SK-N-SH (cell line): Measurements from ENCODE around the gene AP2A2. TPM values are rescaled to one million over a fixed set of nuclear protein-coding genes. Genes with fewer than 3 reads are reported as not detected.
"Not testable (repeated sequence)": the region's sequence is repeated elsewhere in the genome, so short reads cannot be mapped to it uniquely, and the experiment has no call there.

ENCODE experiments used
- CTCF ChIA-PET: fragments of 300-600, 350-600 bp; formaldehyde crosslinking; extraction: SDS; loops from one replicate; lab custom pipeline; 2021; lab: Yijun Ruan, JAX
- POLR2A ChIA-PET: fragments of 350-600 bp; sonication (Branson Sonifier 250); formaldehyde crosslinking; extraction: SDS; loops from one replicate; lab custom pipeline; 2020; ENCODE audit warnings: antibody characterized with exemption, inconsistent platforms; lab: Yijun Ruan, JAX
- DNase-seq: peaks from one replicate; pipeline ENCODE4 v3.0.0; 2012
- H2AFZ ChIP-seq: fragments of 200-600 bp; sonication (generic); 2 replicates; pipeline ENCODE4 v1.8.1; 2016; ENCODE audit warnings: antibody characterized with exemption, mild to moderate bottlenecking, low read depth
- H3F3A ChIP-seq: fragments of 200-600 bp; sonication (generic); replicated peaks from 2 replicates; pipeline ENCODE3; 2016; ENCODE audit warnings: antibody characterized with exemption, mild to moderate bottlenecking; ENCODE audit not compliant: insufficient read depth
- H3K27ac ChIP-seq, 2 experiments: fragments of 200-500 bp in 1 of 2; fragments of 200-600 bp in 1 of 2; sonication (Bioruptor generic) in 1 of 2; sonication (generic), shearing (Covaris generic) in 1 of 2; 2 replicates each; pipeline versions ENCODE4 v1.5.1 to v1.6.1; 2014 to 2016; ENCODE audit warnings: low read depth in 2 of 2, inconsistent platforms in 1 of 2, low read length in 1 of 2, mild to moderate bottlenecking in 1 of 2, mixed read lengths in 1 of 2
- H3K27me3 ChIP-seq: fragments of 200-600 bp; sonication (generic), shearing (Covaris generic); 2 replicates; pipeline ENCODE4 v1.6.1; 2016; ENCODE audit warnings: mixed run types; ENCODE audit not compliant: insufficient read depth
- H3K36me3 ChIP-seq, 2 experiments: fragments of 200-500 bp in 1 of 2; fragments of 200-600 bp in 1 of 2; sonication (Bioruptor generic) in 1 of 2; sonication (generic) in 1 of 2; replicated peaks in 1 of 2; 2 replicates each; pipeline versions ENCODE3 to v1.5.1; 2014 to 2016; ENCODE audit warnings: low read length in 1 of 2, mild to moderate bottlenecking in 1 of 2; ENCODE audit not compliant: insufficient read depth in 2 of 2, control insufficient read depth in 1 of 2
- H3K4me1 ChIP-seq, 2 experiments: fragments of 200-500 bp in 1 of 2; fragments of 200-600 bp in 1 of 2; sonication (Bioruptor generic) in 1 of 2; sonication (generic), shearing (Covaris generic) in 1 of 2; 2 replicates each; pipeline versions ENCODE4 v1.5.1 to v1.6.1; 2014 to 2016; ENCODE audit warnings: low read depth in 1 of 2, low read length in 1 of 2, mixed run types in 1 of 2; ENCODE audit not compliant: insufficient read depth in 2 of 2, control insufficient read depth in 1 of 2
- H3K4me2 ChIP-seq: fragments of 200-600 bp; sonication (generic), shearing (Covaris generic); 2 replicates; pipeline ENCODE4 v1.6.1; 2017; ENCODE audit warnings: mixed run types
- H3K4me3 ChIP-seq, 2 experiments: fragments of 200-500 bp in 1 of 2; fragments of 200-600 bp in 1 of 2; sonication (Bioruptor generic) in 1 of 2; sonication (generic), shearing (Covaris generic) in 1 of 2; 2 replicates each; pipeline versions ENCODE4 v1.5.1 to v1.8.1; 2014 to 2016; ENCODE audit warnings: low read depth in 2 of 2, inconsistent platforms in 1 of 2, low read length in 1 of 2, mild to moderate bottlenecking in 1 of 2, mixed read lengths in 1 of 2, moderate library complexity in 1 of 2
- H3K79me2 ChIP-seq: fragments of 200-600 bp; sonication (generic); 2 replicates; pipeline ENCODE4 v1.8.1; 2017; ENCODE audit warnings: mild to moderate bottlenecking; ENCODE audit not compliant: insufficient read depth
- H3K9ac ChIP-seq: fragments of 200-600 bp; sonication (generic); 2 replicates; pipeline ENCODE4 v1.6.1; 2017; ENCODE audit warnings: mixed run types
- H3K9me2 ChIP-seq: fragments of 200-600 bp; sonication (generic); 2 replicates; pipeline ENCODE4 v1.6.1; 2017; ENCODE audit warnings: mixed run types
- H3K9me3 ChIP-seq: fragments of 200-600 bp; sonication (generic); 2 replicates; pipeline ENCODE4 v1.6.1; 2017; ENCODE audit warnings: mixed run types, mild to moderate bottlenecking, moderate library complexity
- H4K20me1 ChIP-seq: fragments of 200-600 bp; sonication (generic); 2 replicates; pipeline ENCODE4 v1.6.1; 2017; ENCODE audit warnings: mild to moderate bottlenecking, mixed run types; ENCODE audit not compliant: insufficient read depth
- WGBS: methylation state at CpG from one replicate; pipeline ENCODE4 v1.1.6; 2017; ENCODE audit warnings: low lambda C conversion rate; 5-methylcytosine and 5-hydroxymethylcytosine counted together
- polyA plus RNA-seq, 3 experiments: library from polyadenylated mRNA; depleted of rRNA; stranded (reverse); fragments of >200 nt; gene quantifications; 2 replicates each; pipeline ENCODE4 v1.2.3, GENCODE V29; 2012
- TF ChIP-seq, protein P1 (sequence below): fragments of 200-600 bp; sonication (generic); IDR thresholded peaks from 2 replicates; pipeline ENCODE4 v1.6.1; 2017; ENCODE audit warnings: antibody characterized with exemption, mild to moderate bottlenecking, moderate library complexity
- TF ChIP-seq, protein P2 (sequence below): IDR thresholded peaks from 2 replicates; pipeline ENCODE4 v1.6.1; 2012; ENCODE audit warnings: mild to moderate bottlenecking, low read depth, low read length, moderate library complexity

The AP2A2 gene
- polyA plus RNA-seq, 1 of the 3 experiments (the other 2 are of a cell fraction), result 42.7 TPM

DNA sequence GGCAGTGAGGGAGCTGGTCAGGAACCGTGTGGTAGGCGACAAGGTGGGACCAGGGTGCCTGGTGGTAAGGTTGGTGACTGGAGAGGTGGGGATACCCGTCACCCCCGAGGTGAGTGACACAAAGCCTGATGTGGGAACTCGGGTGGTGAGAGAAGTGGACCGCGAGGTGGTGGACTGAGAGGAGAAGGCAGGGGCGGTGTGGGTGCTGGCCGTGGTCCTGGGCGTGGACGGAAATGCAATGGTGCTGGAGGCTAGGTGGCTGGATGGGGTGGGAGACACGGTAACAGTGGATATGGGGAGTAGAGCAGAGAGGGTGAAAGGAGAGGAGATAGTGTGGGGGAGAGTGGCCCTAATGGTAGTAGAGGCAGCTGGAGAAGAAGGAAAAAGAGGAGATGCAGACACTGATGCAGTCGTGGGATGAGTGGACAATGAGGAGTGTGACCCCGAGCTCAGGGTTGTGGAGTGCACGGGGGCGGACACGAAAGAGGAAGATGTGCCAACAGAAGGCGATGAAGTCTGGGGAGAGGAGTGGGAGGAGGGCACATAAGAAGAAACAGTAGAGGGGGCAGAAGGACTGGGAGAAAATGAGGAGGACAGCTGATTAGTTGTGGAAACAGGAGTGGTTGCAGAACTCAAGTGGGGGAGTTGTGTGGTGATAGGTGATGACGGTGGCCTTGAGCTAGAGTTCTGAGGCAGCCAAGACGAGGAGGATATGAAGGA, 90.3 kb downstream of the AP2A2 start:
- Histone ChIP-seq H3F3A (no peaks in the 10 kb centered on the region), H3K36me3 (peaks cover 0 to 9% of the 10 kb centered on the region in 2 experiments), H3K4me2 (no peak overlapping the region), H2AFZ (no peak overlapping the region), H3K79me2 (no peaks in the 10 kb centered on the region), H3K4me3 (no peak overlapping the region), H3K4me1 (no peaks in the 10 kb centered on the region), H3K9ac (no peak overlapping the region), H4K20me1 (no peaks in the 10 kb centered on the region), H3K9me3 (no peaks in the 10 kb centered on the region), H3K27me3 (no peaks in the 10 kb centered on the region), H3K27ac (no peak overlapping the region), H3K9me2 (no peaks in the 10 kb centered on the region)
- POLR2A ChIA-PET, result no interaction called here
- TF ChIP-seq, protein P1, sequence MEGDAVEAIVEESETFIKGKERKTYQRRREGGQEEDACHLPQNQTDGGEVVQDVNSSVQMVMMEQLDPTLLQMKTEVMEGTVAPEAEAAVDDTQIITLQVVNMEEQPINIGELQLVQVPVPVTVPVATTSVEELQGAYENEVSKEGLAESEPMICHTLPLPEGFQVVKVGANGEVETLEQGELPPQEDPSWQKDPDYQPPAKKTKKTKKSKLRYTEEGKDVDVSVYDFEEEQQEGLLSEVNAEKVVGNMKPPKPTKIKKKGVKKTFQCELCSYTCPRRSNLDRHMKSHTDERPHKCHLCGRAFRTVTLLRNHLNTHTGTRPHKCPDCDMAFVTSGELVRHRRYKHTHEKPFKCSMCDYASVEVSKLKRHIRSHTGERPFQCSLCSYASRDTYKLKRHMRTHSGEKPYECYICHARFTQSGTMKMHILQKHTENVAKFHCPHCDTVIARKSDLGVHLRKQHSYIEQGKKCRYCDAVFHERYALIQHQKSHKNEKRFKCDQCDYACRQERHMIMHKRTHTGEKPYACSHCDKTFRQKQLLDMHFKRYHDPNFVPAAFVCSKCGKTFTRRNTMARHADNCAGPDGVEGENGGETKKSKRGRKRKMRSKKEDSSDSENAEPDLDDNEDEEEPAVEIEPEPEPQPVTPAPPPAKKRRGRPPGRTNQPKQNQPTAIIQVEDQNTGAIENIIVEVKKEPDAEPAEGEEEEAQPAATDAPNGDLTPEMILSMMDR, result no peak
- TF ChIP-seq, protein P2, sequence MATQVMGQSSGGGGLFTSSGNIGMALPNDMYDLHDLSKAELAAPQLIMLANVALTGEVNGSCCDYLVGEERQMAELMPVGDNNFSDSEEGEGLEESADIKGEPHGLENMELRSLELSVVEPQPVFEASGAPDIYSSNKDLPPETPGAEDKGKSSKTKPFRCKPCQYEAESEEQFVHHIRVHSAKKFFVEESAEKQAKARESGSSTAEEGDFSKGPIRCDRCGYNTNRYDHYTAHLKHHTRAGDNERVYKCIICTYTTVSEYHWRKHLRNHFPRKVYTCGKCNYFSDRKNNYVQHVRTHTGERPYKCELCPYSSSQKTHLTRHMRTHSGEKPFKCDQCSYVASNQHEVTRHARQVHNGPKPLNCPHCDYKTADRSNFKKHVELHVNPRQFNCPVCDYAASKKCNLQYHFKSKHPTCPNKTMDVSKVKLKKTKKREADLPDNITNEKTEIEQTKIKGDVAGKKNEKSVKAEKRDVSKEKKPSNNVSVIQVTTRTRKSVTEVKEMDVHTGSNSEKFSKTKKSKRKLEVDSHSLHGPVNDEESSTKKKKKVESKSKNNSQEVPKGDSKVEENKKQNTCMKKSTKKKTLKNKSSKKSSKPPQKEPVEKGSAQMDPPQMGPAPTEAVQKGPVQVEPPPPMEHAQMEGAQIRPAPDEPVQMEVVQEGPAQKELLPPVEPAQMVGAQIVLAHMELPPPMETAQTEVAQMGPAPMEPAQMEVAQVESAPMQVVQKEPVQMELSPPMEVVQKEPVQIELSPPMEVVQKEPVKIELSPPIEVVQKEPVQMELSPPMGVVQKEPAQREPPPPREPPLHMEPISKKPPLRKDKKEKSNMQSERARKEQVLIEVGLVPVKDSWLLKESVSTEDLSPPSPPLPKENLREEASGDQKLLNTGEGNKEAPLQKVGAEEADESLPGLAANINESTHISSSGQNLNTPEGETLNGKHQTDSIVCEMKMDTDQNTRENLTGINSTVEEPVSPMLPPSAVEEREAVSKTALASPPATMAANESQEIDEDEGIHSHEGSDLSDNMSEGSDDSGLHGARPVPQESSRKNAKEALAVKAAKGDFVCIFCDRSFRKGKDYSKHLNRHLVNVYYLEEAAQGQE, result 0 out of 2 replicates have a peak, but pooled peaks have one; percentile 35
- 96% methylated on average over 20 of the region's 20 CpGs for WGBS
- no peak for DNase-seq
- CTCF ChIA-PET, result interaction anchor here (0.6 to 1.2 kb wide), 3 partner anchors 35 to 372 kb away, joined by 3 to 4 read pairs (median 3); no protein-coding TSS in a partner anchor

DNA sequence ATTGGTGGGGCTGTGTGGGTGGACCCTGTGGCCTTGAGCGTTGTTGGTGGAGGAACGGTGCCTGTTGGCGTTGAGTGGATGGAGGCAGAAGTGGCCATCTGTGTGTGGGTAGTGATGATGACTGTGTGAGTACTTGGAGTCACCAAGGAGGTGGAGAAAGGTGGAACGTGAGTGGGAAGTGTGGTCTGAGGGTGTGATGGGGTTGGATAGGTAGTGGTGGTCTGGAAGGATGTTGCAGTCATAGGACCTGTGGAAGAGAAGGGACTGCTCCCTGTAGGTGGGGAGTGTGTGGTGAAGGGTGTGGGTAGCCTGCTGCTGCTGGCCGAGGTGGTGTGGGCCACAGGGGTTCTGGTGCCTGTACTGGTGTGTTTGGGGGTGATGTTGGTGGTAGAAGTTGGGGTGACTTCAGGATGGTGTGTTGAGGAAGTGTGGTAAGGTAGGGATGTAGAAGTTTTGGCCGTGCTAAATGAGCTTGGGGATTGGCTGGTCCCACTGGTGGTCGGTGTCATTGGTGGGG, 91.0 kb downstream of the AP2A2 start:
- H2AFZ ChIP-seq, H4K20me1 ChIP-seq, H3K4me3 ChIP-seq, H3K27me3 ChIP-seq, POLR2A ChIA-PET, H3K4me2 ChIP-seq, H3K36me3 ChIP-seq, H3K79me2 ChIP-seq, DNase-seq, H3K4me1 ChIP-seq, H3K9me2 ChIP-seq, H3K9me3 ChIP-seq, H3K9ac ChIP-seq, H3F3A ChIP-seq, H3K27ac ChIP-seq: not testable (repeated sequence)
- CTCF ChIA-PET, result interaction anchor here (0.6 to 1.2 kb wide), 3 partner anchors 34 to 372 kb away, joined by 3 to 4 read pairs (median 3); no protein-coding TSS in a partner anchor
- 65% methylated on average over 7 of the region's 7 CpGs for WGBS
